GM21528 (cell line): ENCODE results near the gene N4BP2L1.
A peak's percentile ranks its signal among the peaks of the same experiment; 100 is the strongest.

Experiments used
- ATAC-seq: cut with Tn5 transposase; IDR thresholded peaks from one replicate; pipeline ENCODE4 v1.9.1; 2021; ENCODE audit warnings: mild to moderate bottlenecking, moderate library complexity; ENCODE audit not compliant: unreplicated experiment, low FRiP score

Gene N4BP2L1

DNA sequence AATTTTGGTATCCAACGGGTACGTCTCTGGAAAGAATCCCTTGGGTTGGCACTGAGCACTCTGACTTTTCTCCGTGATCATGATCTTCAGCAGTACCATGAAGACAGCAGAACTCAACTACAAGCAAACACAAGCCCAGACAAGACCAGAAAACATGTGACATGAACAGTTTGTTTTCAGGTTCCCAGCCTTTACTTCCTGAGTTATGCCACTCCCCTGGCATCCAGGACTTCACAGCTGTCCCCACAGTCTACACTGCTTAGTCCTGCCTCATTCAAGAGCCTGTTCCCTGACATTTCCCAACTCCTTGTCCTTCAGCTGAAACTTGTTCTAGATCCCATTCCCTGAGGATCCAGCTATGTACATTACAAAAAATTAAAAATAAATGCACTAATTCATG is 4.9 kb upstream of the N4BP2L1 start:
- ATAC-seq = no peak

DNA sequence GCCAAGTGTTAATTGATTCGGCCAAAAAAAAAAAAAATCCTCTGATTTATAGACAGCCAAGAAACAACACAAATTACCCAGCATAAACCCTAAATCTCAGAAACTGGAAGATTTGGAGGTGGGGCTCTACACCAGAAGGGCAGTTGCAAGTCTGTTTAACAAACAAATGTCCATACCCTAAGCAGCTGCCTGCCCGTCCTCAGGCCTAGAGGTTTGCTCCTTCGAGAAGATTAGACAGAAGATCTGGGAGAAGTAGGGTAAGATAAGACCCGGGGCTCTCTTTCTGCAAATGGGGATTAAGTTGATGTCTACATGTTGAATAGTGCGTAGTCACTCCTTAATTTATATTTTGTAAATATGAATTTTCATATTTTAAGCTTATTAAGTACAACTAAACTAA is 3.4 kb upstream of the N4BP2L1 start:
- ATAC-seq = no peak

DNA sequence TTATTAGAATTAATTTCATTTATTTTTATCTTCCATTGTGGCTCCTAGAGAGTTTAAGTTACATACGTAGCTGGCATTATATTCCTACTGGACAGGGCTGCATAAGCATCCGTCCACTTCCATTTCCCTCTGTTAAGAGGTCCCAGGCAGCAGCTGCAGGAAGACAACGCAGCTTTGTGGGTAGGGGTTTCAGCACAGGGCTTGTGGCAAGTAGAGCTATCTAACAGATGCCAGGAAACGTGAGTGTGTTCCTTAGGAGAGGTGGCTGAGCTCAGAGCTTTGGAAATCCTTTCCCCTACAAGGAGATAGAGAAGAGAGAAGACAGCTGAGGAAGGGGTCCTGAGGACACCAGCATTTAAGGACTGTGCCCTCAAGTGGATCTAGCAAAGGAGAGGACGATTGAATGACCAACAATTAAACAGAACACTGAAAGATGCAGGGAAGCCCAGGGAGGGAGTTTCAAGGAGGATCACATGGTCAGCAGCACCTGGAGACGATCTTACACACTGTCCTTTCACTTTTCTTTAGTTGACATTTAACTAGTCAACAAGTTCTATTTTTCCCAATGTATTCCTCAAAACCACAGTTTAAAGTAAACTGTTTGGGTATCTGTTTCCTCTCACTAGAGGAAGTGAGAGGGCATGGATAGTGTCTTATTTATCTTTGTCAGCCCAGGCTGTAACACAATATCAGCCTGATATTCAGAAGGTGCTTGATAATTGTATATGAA is 2.3 kb upstream of the N4BP2L1 start:
- ATAC-seq = no peak

DNA sequence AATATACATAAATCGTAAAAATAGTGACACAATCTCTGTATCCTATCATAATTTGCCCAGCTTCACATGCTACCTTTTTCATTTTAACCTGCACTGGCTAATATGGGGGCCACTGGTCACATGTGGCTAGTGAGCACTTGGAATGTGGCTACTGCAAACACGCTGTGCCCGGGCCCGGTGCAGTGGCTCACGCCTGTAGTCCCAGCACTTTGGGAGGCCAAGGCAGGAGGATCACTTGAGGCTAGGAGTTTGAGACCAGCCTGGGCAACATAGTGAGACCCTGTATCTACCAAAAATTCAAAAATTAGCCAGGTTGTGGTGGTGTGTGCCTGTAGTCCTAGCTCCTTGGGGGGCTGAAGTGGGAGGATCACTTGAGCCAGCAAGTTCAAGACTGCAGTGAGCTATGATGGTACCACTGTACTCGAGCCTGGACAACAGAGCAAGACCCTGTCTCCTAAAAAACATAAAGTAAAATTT is 1.5 kb upstream of the N4BP2L1 start:
- no peak for ATAC-seq

DNA sequence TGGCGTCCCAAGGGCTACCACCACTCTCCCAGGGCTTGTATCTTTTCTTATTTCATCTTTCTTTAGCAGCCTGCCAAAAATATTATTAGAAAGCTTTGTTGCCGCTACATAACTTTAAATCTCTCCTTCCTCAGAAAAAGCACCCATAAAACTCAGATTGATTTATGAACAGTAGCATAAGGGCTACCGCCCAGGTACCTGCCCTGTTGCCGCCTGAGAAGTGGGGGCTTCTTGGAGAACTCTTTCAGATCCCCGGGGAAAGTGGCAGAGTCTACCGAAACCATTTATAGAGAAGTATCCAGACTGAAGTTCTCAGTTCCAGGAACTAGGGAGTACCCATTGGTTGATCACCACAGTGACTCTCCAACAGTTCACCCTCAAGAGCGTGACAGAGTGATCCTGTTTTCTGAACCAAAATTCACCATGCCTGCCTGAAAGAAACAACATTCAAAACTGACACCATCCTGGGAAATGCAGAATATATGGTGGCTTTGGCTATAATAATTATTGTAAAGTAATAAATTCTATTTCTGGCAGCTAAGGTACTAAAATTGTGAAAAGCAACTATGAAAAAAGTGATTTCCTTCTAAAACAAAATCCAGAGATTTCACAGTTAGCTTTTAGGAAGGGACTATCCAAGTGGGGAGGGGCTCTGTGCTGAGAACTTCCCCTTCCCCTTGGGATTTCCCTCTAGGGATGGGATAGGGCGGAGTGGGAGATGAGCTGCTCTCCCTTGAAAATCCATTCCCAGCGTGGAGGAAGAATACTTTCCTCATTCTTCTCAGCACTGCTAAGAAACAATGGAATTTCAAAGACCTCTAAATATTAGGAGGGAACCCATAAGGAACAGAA is 877 bp upstream of the N4BP2L1 start:
- no peak for ATAC-seq

DNA sequence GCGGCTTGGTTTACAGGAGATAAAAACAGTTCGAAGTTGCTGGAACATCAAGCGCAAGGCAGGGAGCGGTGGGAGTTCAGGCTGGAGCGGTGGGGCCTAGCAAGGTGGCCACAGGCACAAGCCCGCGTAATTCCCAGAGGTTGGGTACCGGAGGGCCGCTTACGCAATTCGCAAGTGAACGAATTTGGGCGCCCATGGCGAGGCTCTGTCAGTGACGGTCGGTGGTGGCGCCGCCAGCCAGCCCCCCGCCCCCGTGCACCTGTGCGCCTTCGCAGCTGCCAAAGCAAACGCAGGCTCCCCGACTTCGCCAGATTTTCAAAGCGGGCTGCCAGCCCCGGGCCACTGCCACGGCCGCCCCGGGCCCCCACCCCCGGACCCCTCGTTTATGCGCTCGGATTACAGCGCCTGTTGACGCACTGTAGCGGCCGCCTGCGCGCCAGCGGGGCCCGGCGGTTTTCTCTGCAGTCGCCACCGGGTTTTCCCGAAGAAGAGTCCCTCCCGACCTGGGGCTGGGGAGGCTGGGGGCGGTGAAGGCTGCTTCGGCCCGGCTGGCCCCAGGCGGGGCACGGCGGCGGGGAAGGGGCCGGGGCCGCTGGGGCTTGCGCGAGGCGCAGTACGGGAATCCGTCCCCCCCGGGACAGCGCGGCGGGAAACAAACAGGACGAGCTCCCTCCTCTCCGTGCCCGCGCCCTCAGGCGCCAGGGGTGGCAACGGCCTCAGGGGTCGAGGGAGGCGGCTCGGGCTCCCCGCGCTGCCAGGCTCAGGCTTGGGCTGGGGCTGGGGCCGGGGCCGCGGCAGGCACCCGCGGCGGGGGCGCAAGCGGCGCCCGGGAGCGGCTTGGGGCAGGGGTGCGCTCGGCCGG is 709 bp downstream of the N4BP2L1 start:
- ATAC-seq = peak; percentile 25

DNA sequence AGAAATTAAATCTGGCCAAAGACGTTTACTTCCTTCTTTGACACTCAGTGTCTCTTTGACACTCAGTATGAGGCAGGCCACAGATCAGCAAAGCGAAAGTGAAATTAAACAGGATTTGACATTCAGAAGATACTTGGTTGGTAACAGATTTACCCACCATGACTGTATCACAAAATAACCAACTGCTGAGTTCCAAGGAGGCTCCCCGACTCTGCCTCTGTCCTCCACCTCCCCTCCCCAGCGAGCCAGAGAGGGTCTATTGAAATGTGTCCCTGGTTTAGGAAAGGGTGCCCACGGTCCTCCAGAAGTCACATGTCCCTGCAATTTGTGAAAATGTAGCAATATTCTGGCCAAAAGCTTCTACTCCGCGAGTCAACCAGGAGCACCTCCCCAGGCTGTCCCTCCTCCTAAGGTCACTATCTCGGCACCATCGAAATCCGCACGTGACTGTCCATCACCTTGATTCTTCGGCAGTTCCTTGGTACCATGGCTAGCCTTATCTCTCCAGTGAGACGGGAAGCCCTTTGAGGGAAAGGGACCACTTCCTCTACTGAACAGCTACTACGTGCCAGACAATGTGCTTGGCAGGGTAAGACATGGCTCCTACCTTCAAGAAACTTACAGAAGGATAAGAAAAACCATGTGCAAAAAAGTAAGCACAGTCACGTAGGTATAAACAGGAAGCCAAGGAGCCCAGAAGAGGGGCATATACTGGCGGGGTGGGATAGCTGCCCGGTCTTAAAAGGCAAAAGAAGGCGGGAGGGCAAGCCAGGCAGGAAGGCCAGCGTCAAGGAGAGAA is 1.5 kb downstream of the N4BP2L1 start:
- ATAC-seq = peak; percentile 42

DNA sequence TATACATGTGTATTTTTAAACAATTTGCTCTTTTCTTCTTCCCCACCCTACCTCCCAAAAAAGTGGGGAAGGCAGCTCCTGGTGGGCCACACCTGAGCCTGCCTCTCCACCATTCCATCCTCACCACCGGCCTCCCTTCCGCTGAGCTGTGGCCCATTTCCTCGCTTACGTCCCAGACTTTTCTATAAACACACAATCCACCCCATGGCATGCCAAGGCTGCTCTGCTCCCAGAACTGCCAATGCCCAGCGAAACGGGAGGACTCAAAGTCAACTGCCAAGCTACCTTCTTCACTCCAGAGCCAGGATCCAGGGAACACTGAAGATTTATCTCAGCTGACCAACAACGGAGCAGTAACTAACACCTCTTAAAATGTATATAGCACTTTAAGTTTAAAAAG is 2.8 kb downstream of the N4BP2L1 start:
- ATAC-seq = no peak

DNA sequence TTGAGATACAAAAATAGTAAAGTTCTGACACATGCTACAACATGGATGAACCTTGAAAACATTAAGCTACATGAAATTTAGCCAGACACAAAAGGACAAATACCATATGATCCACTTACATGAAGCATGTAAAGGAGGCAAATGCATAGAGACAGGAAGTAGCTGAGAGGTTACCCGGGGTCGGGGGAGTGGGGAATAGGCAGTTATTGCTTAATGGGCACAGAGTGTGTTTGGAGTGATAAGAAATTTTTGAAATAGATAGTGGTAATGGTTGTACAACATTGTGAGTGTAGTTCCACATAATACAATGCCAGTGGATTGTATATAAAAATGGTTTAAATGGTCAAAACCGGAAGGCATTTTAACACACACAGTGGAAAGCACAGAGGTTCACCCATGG is 4.3 kb downstream of the N4BP2L1 start:
- ATAC-seq = no peak

DNA sequence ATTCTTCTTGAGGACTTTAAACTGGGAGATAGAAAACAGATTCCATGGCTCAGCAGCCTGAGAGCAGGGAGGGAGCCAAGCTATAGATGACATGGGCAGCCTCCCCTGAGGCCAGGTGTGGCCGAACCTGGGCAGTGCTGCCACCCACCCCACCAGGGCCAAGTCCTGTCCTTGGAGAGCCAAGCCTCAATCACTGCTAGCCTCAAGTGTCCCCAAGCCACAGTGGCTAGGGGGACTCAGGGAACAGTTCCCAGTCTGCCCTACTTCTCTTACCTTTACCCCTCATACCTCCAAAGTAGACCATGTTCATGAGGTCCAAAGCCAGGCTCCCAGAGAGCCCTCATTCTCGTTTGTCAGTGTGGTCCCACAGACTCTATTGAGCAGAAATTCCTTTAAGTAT is 8.1 kb downstream of the N4BP2L1 start:
- ATAC-seq = no peak

DNA sequence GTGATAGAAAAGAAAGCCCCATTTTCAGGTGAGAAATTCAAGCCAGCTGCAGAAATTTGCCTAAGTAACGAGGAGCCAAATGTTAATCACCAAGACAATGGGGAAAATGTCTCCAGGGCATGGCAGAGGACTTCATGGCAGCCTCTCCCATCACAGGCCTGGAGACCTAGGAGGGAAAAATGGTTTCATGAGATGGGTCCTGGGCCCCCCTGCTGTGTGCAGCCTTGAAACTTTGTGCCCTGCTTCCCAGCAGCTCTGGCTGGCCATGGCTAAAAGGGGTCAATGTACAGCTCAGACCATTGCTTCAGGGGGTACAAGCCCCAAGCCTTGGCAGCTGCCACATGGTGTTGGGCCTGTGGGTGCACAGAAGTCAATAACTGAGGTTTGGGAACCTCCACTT is 9.9 kb downstream of the N4BP2L1 start:
- ATAC-seq = no peak

DNA sequence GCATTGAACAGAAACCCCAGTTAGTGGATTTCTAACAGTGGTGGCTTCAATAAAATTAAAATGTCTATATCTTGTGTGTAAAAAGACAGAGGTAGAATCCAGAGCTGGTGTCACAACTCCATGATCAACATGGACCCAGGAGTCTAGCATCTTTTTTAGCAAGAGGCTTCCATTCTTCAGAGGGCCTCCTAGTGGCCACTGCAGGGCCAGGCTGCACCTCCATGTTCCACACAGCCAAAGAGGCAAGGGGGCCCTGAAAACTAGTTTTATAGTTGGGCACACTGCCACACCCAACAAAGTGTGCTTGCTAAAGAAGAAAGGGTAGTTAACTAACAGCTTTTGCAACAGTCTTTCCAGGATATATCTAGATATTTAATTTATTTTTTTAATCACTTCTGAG is 12.9 kb downstream of the N4BP2L1 start:
- no peak for ATAC-seq

DNA sequence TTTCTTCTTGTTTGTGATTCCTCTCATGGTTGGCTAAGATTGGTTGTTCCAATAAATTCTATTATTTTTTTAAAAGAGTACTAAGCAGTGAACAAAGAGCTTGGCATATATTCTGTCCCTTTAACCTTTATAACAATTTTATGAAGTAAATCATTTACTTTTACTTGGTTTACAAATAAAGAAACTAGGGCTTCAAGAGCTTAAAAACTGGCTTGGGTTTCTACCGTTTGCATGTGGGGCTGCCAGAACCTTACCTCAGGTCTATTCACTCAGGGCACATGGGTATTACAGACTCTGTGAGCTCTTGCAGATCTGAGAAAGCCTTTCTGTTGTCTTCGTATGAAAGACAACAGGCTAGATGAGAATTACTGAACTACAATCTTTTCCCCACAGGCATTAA is 13.3 kb downstream of the N4BP2L1 start:
- no peak for ATAC-seq

DNA sequence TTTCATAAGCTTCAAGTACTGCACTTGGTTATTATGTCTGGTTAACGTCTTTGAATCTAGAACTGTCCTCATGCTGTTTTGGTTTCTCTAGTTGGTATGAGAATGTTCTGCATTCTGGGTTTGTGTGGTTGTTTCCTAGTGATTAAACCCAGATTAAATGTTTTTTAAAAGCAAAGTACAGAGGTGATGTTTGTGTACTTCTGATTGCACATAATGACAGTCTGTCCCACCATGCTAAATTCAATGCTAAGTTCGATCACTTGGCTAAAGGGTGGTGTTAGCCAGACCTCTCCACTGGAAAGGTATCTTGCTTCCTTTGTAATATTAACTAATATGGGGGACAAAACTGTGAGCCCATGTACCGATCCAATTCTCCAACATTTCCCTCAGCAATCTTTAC is 14.6 kb downstream of the N4BP2L1 start:
- ATAC-seq = no peak

DNA sequence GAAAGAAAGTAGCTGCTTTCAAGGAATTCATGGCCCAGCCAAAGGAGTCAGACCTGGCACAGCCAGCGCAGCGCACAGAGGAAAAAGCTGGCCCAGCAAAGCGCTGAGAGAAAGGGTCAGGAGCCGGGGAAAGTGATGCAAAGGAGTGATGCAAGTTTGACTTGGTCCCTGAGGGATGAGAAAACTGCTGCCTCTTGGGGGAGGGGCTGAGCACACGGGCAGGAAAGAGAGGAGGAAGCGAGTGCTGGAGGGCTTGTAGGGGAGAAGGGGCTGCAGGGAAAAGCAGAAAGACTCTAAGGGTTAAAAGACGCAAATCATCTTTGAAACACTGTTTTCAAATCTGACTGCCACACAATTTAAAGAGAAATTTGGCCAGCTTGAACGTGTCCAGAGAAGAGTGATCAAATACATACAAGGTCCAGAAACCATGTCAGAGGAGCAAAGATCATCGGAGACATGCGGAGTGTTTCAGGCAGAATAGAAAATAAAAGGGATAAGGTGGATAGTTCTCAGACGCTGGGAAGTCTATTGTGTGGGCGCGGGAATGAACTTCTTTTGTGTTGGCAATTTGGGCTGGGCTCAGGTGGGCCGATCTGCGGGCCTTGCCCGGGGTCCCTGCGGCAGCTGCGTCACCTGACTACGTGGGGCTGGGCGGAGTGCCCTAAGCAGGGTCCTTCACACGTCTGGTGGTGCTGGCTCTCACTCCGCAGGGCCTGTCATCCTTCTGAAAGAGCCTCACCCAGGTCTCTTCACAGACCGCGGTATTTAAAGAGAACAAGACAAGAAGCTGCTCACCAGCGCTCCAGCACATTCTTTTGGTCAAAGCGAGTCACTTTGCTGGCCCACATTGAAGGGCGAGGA is 18.1 kb downstream of the N4BP2L1 start:
- no peak for ATAC-seq

DNA sequence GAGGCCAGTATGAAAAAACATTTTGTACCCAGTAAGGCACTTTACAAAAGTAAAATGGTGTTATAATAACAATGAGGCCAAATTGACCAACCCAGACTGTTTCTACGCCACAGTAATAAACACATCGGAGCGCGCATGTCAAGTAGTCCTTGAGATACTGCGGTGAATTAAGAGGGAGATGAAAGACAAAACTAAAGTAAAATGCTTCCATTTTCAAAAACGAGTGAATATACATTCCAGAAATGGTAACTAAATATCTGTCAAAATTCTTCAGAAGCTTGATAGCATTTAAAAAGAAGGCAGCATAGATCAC is 19.0 kb downstream of the N4BP2L1 start:
- ATAC-seq = no peak

DNA sequence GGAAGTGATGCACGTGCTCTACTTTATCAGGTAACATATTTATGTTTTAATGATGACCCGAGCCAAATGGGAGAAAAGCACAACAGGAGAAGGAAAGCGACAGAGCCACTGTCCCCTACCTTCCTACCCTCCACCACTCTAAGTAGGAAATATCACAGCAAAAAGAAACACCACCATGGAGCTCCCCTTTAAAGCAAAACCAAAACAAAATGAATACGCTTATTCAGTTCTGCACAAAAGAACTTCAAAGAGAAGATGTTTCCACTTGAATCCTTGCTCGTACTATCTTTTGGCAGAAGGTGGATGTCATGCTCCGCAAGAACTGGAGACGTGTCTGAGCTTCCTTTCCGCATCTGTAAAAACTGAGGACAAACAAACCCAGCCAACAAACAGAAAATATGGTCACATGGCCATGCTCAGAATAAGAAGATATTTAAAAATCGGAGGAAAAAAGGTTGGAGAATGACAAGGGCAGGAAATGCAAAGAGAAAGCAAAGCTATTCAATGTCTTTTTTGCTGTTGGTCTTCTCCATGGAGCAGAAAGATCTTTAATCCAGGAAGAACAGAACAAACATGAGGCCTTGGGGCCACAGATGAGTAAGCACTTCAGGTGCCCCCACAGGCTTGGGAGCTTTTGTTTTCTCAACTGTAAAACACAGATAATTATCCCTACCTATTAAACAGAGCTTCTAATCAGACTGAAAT is 19.5 kb downstream of the N4BP2L1 start:
- no peak for ATAC-seq

DNA sequence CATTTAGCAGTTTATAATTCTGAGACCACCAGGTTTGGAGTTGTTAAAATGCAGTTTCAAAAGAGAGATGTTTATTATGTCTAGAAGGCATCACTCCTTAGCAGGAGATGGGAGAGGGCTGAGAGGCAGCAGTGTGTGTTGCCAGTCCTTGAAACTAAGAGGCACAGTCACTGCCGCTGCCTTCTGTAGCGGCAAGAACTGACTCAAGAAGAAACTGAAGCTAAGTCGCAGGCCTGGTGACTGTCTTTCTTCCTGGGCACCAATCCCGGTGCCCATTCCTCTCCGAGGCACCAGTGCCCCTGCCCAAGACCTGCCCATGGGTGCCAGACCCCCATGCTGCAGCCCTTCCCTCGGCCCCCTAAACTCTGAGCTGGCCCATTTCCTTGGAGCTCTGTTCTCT is 20.1 kb downstream of the N4BP2L1 start:
- ATAC-seq = no peak

DNA sequence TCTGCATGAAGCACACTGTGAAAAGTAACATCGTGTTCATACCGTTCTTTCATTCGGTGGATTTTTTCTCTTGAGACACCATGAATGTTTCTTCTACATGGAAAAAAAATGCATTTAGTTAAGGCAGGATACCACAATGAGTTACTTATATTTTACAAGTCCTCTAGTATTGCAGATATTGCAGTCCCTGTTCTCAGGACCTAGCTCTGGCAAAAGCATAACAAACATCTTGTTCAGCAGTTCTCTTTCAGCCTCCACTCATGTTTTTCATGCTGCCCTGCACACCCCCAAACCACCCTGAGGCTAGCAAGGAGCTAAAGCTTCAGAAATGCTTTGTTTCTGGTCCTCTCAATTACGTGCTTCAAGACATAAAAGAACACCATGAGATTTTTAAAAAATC is 24.8 kb downstream of the N4BP2L1 start:
- ATAC-seq = no peak
